Neural cell (in vitro differentiated cells): Measurements from ENCODE around the gene SERPINE2. TPM values are rescaled to one million over a fixed set of nuclear protein-coding genes. Genes with fewer than 3 reads are reported as not detected.
A peak's percentile ranks its signal among the peaks of the same experiment; 100 is the strongest.

Source experiments
- H2AFZ ChIP-seq: fragments of 200-600, 300-800 bp; sonication (generic), shearing (Covaris generic); 2 replicates; pipeline ENCODE4 v1.6.0; 2014; ENCODE audit warnings: low read depth, mild to moderate bottlenecking, antibody characterized with exemption, low read length, moderate library complexity
- H3F3A ChIP-seq: fragments of 200-600 bp; shearing (Covaris generic); 2 replicates; pipeline ENCODE4 v1.6.1; 2016; ENCODE audit warnings: mild to moderate bottlenecking, moderate library complexity, mixed read lengths, antibody characterized with exemption, low read length; ENCODE audit not compliant: insufficient read depth, poor library complexity, severe bottlenecking
- H3K27ac ChIP-seq: fragments of 200-600, 300-800 bp; sonication (generic), shearing (Covaris generic); 2 replicates; pipeline ENCODE4 v1.5.1; 2014; ENCODE audit warnings: mild to moderate bottlenecking, low read length, moderate library complexity
- H3K27me3 ChIP-seq: fragments of 300-800, 200-600 bp; sonication (generic), shearing (Covaris generic); 2 replicates; pipeline ENCODE4 v1.6.0; 2014; ENCODE audit warnings: mild to moderate bottlenecking, low read depth, low read length, moderate library complexity; ENCODE audit not compliant: insufficient read depth
- H3K36me3 ChIP-seq: fragments of 300-800, 200-600 bp; sonication (generic), shearing (Covaris generic); 2 replicates; pipeline ENCODE4 v1.5.1; 2014; ENCODE audit warnings: mild to moderate bottlenecking, antibody characterized with exemption, low read length, moderate library complexity; ENCODE audit not compliant: insufficient read depth
- H3K4me2 ChIP-seq: fragments of 300-800, 200-600 bp; sonication (generic), shearing (Covaris generic); 2 replicates; pipeline ENCODE4 v1.6.0; 2014; ENCODE audit warnings: mild to moderate bottlenecking, low read length
- H3K4me3 ChIP-seq: fragments of 300-800, 200-600 bp; sonication (generic), shearing (Covaris generic); 2 replicates; pipeline ENCODE4 v1.5.1; 2014; ENCODE audit warnings: mild to moderate bottlenecking, low read length, moderate library complexity
- H3K79me2 ChIP-seq: fragments of 200-600 bp; shearing (Covaris generic); replicated peaks from 2 replicates; pipeline ENCODE4 v1.6.0; 2014; ENCODE audit warnings: mild to moderate bottlenecking, low read length, moderate library complexity; ENCODE audit not compliant: insufficient read depth
- H3K9ac ChIP-seq: fragments of 300-800, 200-600 bp; sonication (generic), shearing (Covaris generic); 2 replicates; pipeline ENCODE4 v1.6.1; 2016; ENCODE audit warnings: mild to moderate bottlenecking, low read length, mixed read lengths
- H3K9me2 ChIP-seq: fragments of 200-600 bp; shearing (Covaris generic); 2 replicates; pipeline ENCODE4 v1.6.1; 2016; ENCODE audit warnings: mild to moderate bottlenecking, low read length, mixed read lengths; ENCODE audit not compliant: insufficient read depth
- H3K9me3 ChIP-seq: fragments of 200-600, 300-800 bp; sonication (generic), shearing (Covaris generic); 2 replicates; pipeline ENCODE4 v1.6.1; 2016; ENCODE audit warnings: mild to moderate bottlenecking, mixed run types, low read length, moderate library complexity, mixed read lengths
- H4K20me1 ChIP-seq: fragments of 200-600 bp; shearing (Covaris generic); 2 replicates; pipeline ENCODE4 v1.6.1; 2016; ENCODE audit warnings: mild to moderate bottlenecking, mixed run types; ENCODE audit not compliant: insufficient read depth
- EP300 ChIP-seq: fragments of 450-650 bp; conservative IDR thresholded peaks from 2 replicates; pipeline ENCODE4 v1.6.1; 2014; ENCODE audit warnings: antibody characterized with exemption, mild to moderate bottlenecking, moderate library complexity; ENCODE audit not compliant: poor library complexity, severe bottlenecking
- EZH2 ChIP-seq: fragments of 200-600, 300-800 bp; shearing (Covaris generic), sonication (generic); IDR thresholded peaks from 2 replicates; pipeline ENCODE4 v1.6.1; 2014; ENCODE audit warnings: antibody characterized with exemption, low read length, borderline replicate concordance, mild to moderate bottlenecking; ENCODE audit not compliant: insufficient read depth, poor library complexity, severe bottlenecking
- MXI1 ChIP-seq: fragments of 450-650 bp; conservative IDR thresholded peaks from 2 replicates; pipeline ENCODE4 v1.6.1; 2014; ENCODE audit warnings: antibody characterized with exemption, mild to moderate bottlenecking; ENCODE audit not compliant: poor library complexity, severe bottlenecking
- POLR2AphosphoS5 ChIP-seq: IDR thresholded peaks from 2 replicates; pipeline ENCODE4 v1.6.1; 2012
- RAD21 ChIP-seq: fragments of 450-650 bp; conservative IDR thresholded peaks from 2 replicates; pipeline ENCODE4 v1.6.1; 2014; ENCODE audit warnings: antibody characterized with exemption, mild to moderate bottlenecking, moderate library complexity
- SMC3 ChIP-seq: fragments of 450-650 bp; conservative IDR thresholded peaks from 2 replicates; pipeline ENCODE4 v1.6.1; 2014; ENCODE audit warnings: antibody characterized with exemption, mild to moderate bottlenecking, moderate library complexity; ENCODE audit not compliant: poor library complexity
- TAF1 ChIP-seq: IDR thresholded peaks from 2 replicates; pipeline ENCODE4 v1.6.1; 2012; ENCODE audit warnings: low read depth
- polyA plus RNA-seq: library from polyadenylated mRNA; depleted of rRNA; stranded (reverse); fragments of >200 nt; gene quantifications from 2 replicates; pipeline ENCODE4 v1.2.3, GENCODE V29; 2014
- TF ChIP-seq, protein P1 (sequence below): IDR thresholded peaks from 2 replicates; pipeline ENCODE4 v1.6.1; 2012; ENCODE audit warnings: borderline replicate concordance
- TF ChIP-seq, protein P2 (sequence below): fragments of 450-650 bp; IDR thresholded peaks from 2 replicates; pipeline ENCODE4 v1.5.1; 2014; ENCODE audit warnings: antibody characterized with exemption, mild to moderate bottlenecking, moderate library complexity; ENCODE audit not compliant: poor library complexity, severe bottlenecking

SERPINE2 gene
- polyA plus RNA-seq, 1 donor from 2014 or later = 38.5 TPM

DNA sequence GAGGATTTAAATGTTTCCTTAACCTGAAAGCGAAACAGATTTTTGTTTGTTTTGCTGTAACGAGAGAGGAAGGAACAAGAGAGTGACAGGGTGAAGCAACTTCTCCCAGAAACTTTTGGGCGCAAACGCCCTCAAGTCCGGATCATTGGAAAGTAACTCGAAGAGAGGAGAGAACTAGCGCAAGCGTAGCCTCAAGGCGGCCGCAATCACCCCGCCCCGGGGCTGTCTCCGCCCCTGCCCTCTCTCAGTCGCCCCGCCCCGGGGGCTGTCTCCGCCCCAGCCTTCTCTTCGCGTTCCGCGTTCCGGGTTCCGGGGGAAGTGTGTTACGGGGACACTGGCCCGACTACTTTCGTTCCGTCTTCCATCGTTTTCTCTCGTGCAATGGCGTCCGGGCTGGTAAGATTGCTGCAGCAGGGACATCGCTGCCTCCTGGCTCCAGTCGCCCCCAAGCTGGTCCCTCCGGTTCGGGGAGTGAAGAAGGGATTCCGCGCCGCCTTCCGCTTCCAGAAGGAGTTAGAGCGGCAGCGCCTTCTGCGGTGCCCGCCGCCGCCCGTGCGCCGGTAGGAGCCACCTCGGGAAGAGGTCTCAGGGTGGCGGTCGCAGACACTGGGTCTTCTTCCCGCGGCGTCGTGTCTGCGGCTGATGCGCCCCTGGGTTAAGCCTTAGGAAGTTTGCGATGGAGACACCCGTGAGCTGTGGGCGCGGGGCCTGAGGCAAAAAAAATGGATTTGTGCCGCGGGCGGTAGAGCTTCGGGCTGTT, 81.8 kb downstream of the SERPINE2 start, which contains the start of gene MRPL44:
MRPL44 (plus strand) TSS at position 372 of the 760 bp plus-strand sequence; CDS start at position 382, 10 bp downstream.
- H3K9ac ChIP-seq = peak within 1 kb of the TSS; percentile 90
- H3K9me3 ChIP-seq = no peaks in the 10 kb centered on the region
- H2AFZ ChIP-seq = peak within 1 kb of the TSS; percentile 81
- H3K79me2 ChIP-seq = peaks cover 47% of the 10 kb centered on the region
- H3K36me3 ChIP-seq = no peaks in the 10 kb centered on the region
- TF ChIP-seq, protein P1, sequence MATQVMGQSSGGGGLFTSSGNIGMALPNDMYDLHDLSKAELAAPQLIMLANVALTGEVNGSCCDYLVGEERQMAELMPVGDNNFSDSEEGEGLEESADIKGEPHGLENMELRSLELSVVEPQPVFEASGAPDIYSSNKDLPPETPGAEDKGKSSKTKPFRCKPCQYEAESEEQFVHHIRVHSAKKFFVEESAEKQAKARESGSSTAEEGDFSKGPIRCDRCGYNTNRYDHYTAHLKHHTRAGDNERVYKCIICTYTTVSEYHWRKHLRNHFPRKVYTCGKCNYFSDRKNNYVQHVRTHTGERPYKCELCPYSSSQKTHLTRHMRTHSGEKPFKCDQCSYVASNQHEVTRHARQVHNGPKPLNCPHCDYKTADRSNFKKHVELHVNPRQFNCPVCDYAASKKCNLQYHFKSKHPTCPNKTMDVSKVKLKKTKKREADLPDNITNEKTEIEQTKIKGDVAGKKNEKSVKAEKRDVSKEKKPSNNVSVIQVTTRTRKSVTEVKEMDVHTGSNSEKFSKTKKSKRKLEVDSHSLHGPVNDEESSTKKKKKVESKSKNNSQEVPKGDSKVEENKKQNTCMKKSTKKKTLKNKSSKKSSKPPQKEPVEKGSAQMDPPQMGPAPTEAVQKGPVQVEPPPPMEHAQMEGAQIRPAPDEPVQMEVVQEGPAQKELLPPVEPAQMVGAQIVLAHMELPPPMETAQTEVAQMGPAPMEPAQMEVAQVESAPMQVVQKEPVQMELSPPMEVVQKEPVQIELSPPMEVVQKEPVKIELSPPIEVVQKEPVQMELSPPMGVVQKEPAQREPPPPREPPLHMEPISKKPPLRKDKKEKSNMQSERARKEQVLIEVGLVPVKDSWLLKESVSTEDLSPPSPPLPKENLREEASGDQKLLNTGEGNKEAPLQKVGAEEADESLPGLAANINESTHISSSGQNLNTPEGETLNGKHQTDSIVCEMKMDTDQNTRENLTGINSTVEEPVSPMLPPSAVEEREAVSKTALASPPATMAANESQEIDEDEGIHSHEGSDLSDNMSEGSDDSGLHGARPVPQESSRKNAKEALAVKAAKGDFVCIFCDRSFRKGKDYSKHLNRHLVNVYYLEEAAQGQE = peak; percentile 94
- TF ChIP-seq RAD21 (peak; percentile 35), MXI1 (peak; percentile 82), SMC3 (peak; percentile 41), POLR2AphosphoS5 (peak; percentile 96), TAF1 (peak; percentile 98), EP300 (peak; percentile 69), EZH2 (no peak)
- TF ChIP-seq, protein P2, sequence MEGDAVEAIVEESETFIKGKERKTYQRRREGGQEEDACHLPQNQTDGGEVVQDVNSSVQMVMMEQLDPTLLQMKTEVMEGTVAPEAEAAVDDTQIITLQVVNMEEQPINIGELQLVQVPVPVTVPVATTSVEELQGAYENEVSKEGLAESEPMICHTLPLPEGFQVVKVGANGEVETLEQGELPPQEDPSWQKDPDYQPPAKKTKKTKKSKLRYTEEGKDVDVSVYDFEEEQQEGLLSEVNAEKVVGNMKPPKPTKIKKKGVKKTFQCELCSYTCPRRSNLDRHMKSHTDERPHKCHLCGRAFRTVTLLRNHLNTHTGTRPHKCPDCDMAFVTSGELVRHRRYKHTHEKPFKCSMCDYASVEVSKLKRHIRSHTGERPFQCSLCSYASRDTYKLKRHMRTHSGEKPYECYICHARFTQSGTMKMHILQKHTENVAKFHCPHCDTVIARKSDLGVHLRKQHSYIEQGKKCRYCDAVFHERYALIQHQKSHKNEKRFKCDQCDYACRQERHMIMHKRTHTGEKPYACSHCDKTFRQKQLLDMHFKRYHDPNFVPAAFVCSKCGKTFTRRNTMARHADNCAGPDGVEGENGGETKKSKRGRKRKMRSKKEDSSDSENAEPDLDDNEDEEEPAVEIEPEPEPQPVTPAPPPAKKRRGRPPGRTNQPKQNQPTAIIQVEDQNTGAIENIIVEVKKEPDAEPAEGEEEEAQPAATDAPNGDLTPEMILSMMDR = peak; percentile 36
- no peaks in the 10 kb centered on the region for H4K20me1 ChIP-seq
- H3F3A ChIP-seq = no peaks in the 10 kb centered on the region
- H3K27me3 ChIP-seq = no peaks in the 10 kb centered on the region
- H3K4me3 ChIP-seq = peak within 1 kb of the TSS; percentile 89
- no peaks in the 10 kb centered on the region for H3K9me2 ChIP-seq
- H3K4me2 ChIP-seq = peak within 1 kb of the TSS; percentile 68
- peak within 1 kb of the TSS; percentile 89 for H3K27ac ChIP-seq

DNA sequence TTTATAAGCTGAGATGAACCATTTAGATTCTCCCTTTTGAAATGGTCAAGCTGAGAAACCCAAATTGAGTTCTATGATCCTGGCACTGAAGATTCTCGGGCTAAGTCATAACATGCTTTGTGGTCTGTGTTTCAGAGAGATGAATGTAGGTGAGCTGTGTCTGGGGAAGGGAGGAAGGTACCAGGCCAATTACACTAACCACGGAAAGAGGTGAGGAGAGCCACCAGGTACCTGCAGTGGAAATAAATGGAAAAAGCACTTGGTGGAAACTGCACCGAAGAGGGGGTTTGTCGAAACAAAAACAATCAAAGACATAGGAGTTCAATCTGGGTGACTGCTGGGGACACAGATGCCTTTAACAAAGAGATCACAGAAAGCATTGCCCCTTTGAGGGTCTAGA, 82.8 kb downstream of the SERPINE2 start:
- H3K9me3 ChIP-seq = no peaks in the 10 kb centered on the region
- H3K27ac ChIP-seq = no peak overlapping the region
- H3K4me2 ChIP-seq = no peak overlapping the region
- no peaks in the 10 kb centered on the region for H3K9me2 ChIP-seq
- no peaks in the 10 kb centered on the region for H3F3A ChIP-seq
- no peaks in the 10 kb centered on the region for H4K20me1 ChIP-seq
- no peaks in the 10 kb centered on the region for H3K27me3 ChIP-seq
- H3K9ac ChIP-seq = no peak overlapping the region
- TF ChIP-seq, protein P1 = no peak
- TF ChIP-seq POLR2AphosphoS5 (no peak), SMC3 (no peak), RAD21 (no peak), MXI1 (no peak), EP300 (no peak), EZH2 (no peak), TAF1 (no peak)
- TF ChIP-seq, protein P2 = no peak
- no peak overlapping the region for H3K4me3 ChIP-seq
- peaks cover 38% of the 10 kb centered on the region for H3K79me2 ChIP-seq
- no peaks in the 10 kb centered on the region for H3K36me3 ChIP-seq
- H2AFZ ChIP-seq = no peak overlapping the region
